ENCODE results near the gene RPUSD4.

DNA sequence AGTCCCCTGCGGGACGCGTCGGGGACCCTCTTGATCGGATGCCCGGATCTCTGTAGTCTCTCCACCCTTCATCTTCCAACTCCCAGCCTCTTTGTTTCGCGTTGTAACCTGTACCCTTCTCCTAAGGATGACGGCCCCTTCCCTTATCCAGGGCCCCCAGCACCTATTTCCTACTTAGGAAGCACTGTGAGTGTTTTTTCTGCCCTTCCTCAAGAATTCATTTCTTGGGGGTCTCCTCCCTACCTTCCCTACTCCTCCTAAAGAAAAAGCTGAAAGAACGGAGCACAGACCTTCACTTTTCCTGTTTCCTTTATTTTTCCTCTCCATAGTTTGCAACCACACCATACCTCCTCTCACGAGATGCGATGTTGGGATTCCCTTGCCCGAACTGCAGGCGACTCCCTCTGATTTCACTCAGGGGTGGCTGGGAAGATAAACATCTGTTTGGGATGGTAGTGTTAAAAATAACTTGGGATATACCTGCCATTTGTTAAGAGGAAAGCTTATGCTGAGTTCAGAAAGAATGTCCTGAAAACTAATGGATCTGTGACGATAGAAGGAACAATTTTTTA, 725 bp upstream of the RPUSD4 start:
- TF ChIP-seq FOXM1 (IDR thresholded peaks at IDR 0.05; ENCODE audit: low read depth, low read length) (no peak), NR2F1 (conservative IDR thresholded peaks at IDR 0.05) (no peak), POLR2AphosphoS5 (IDR thresholded peaks at IDR 0.05; ENCODE audit: low read length) (no peak), SMC3 (IDR thresholded peaks at IDR 0.05; ENCODE audit: borderline replicate concordance, low read length) (no peak)
- TF ChIP-seq, protein P1, sequence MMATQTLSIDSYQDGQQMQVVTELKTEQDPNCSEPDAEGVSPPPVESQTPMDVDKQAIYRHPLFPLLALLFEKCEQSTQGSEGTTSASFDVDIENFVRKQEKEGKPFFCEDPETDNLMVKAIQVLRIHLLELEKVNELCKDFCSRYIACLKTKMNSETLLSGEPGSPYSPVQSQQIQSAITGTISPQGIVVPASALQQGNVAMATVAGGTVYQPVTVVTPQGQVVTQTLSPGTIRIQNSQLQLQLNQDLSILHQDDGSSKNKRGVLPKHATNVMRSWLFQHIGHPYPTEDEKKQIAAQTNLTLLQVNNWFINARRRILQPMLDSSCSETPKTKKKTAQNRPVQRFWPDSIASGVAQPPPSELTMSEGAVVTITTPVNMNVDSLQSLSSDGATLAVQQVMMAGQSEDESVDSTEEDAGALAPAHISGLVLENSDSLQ (IDR thresholded peaks at IDR 0.05), result no peak
- TF ChIP-seq, protein P2, sequence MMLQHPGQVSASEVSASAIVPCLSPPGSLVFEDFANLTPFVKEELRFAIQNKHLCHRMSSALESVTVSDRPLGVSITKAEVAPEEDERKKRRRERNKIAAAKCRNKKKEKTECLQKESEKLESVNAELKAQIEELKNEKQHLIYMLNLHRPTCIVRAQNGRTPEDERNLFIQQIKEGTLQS (IDR thresholded peaks at IDR 0.05; ENCODE audit: borderline replicate concordance, extremely low read depth, low read depth, low read length), result no peak
- TF ChIP-seq, protein P3, sequence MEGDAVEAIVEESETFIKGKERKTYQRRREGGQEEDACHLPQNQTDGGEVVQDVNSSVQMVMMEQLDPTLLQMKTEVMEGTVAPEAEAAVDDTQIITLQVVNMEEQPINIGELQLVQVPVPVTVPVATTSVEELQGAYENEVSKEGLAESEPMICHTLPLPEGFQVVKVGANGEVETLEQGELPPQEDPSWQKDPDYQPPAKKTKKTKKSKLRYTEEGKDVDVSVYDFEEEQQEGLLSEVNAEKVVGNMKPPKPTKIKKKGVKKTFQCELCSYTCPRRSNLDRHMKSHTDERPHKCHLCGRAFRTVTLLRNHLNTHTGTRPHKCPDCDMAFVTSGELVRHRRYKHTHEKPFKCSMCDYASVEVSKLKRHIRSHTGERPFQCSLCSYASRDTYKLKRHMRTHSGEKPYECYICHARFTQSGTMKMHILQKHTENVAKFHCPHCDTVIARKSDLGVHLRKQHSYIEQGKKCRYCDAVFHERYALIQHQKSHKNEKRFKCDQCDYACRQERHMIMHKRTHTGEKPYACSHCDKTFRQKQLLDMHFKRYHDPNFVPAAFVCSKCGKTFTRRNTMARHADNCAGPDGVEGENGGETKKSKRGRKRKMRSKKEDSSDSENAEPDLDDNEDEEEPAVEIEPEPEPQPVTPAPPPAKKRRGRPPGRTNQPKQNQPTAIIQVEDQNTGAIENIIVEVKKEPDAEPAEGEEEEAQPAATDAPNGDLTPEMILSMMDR (IDR thresholded peaks at IDR 0.05 in 2 of 3, conservative IDR thresholded peaks at IDR 0.05 in 1 of 3; ENCODE audit: control insufficient read depth in 2 of 3, extremely low read depth in 1 of 3, insufficient read depth in 1 of 3, low read depth in 3 of 3, low read length in 3 of 3), result no peak

All from GM12878 (cell line).